ENCODE measurements around the gene SLC26A9. TPM values are rescaled to one million over a fixed set of nuclear protein-coding genes. Genes with fewer than 3 reads are reported as not detected.

The SLC26A9 gene
- total and polyA plus RNA-seq, 2 of the 4 experiments (the other 2 are of a cell fraction): not detected

DNA sequence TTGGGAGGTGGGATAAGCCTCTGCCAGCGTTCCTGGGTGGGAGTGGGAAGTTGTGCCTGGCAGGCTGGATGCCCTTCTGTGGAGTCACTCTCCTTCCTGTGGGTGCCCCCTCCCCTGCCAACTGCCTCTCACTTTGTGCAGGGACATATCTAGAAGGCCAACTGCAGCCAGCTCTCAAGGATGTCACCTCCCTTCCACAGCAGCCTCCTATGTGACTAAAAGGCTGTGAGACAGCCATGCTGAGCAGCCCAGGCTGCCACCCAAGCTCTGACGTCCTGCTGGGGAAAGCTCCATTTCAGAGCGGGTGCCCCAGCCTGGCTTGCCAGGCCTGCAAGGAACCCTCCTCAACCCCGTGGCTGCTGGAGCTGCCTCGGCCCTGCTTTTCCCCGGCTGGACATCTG lies 19.6 kb upstream of the SLC26A9 start:
- Histone ChIP-seq H3K4me3 (ENCODE audit: insufficient read depth, low read depth, low read length) (no peak overlapping the region), H3K79me1 (ENCODE audit: low read depth in 1 of 2, low read length in 2 of 2) (no peaks in the 10 kb centered on the region), H4K20me1 (ENCODE audit: insufficient read depth, low read length) (no peaks in the 10 kb centered on the region), H3K23ac (ENCODE audit: low read depth, low read length) (no peak overlapping the region), H2BK20ac (ENCODE audit: low read depth, low read length) (no peak overlapping the region), H3K27me3 (ENCODE audit: control insufficient read depth, insufficient read depth, low read length) (peaks cover 46% of the 10 kb centered on the region), H2BK120ac (ENCODE audit: low read depth, low read length) (no peak overlapping the region), H2BK15ac (ENCODE audit: low read depth, low read length) (no peak overlapping the region), H3K18ac (ENCODE audit: low read depth, low read length) (no peak overlapping the region), H2AFZ (replicated peaks; ENCODE audit: low read length, poor library complexity) (no peak overlapping the region), H2AK5ac (ENCODE audit: low read depth, low read length) (no peak overlapping the region), H4K91ac (ENCODE audit: insufficient read depth, low read depth, low read length) (no peak overlapping the region), H4K5ac (ENCODE audit: low read depth, low read length) (no peak overlapping the region), H3K9me3 (ENCODE audit: control insufficient read depth, insufficient read depth, low read length) (no peaks in the 10 kb centered on the region), H3K4me1 (ENCODE audit: control insufficient read depth, insufficient read depth, low read length) (no peaks in the 10 kb centered on the region), H3K36me3 (ENCODE audit: control insufficient read depth, insufficient read depth, low read length) (no peaks in the 10 kb centered on the region), H3K4ac (ENCODE audit: low read depth, low read length) (no peak overlapping the region), H2BK5ac (ENCODE audit: low read depth, low read length, poor library complexity, severe bottlenecking) (no peak overlapping the region), H4K8ac (ENCODE audit: low read depth in 2 of 2, low read length in 2 of 2) (no peak overlapping the region), H3K9ac (ENCODE audit: low read depth, low read length) (no peak overlapping the region), H3K56ac (ENCODE audit: extremely low read depth, insufficient read depth, low read length) (no peak overlapping the region), H2AK9ac (replicated peaks; ENCODE audit: low read depth, low read length, poor library complexity) (no peak overlapping the region), H3K14ac (replicated peaks; ENCODE audit: low read depth, low read length) (no peak overlapping the region), H3K4me2 (ENCODE audit: low read depth, low read length) (no peak overlapping the region), H3K27ac (ENCODE audit: insufficient read depth, low read length) (no peak overlapping the region), H3K9me1 (ENCODE audit: insufficient read depth, low read length) (no peaks in the 10 kb centered on the region; the same call in 1 of the 2 replicates)
- BruUV-seq (replicated peaks): no TSS peak
- no peak for DNase-seq
- intact Hi-C loops (cut with micrococcal nuclease): no loop called here
- ChIA-PET CTCF (no interaction called here), POLR2A (ENCODE audit: unreplicated experiment) (no interaction called here)
- TF ChIP-seq, protein P1, sequence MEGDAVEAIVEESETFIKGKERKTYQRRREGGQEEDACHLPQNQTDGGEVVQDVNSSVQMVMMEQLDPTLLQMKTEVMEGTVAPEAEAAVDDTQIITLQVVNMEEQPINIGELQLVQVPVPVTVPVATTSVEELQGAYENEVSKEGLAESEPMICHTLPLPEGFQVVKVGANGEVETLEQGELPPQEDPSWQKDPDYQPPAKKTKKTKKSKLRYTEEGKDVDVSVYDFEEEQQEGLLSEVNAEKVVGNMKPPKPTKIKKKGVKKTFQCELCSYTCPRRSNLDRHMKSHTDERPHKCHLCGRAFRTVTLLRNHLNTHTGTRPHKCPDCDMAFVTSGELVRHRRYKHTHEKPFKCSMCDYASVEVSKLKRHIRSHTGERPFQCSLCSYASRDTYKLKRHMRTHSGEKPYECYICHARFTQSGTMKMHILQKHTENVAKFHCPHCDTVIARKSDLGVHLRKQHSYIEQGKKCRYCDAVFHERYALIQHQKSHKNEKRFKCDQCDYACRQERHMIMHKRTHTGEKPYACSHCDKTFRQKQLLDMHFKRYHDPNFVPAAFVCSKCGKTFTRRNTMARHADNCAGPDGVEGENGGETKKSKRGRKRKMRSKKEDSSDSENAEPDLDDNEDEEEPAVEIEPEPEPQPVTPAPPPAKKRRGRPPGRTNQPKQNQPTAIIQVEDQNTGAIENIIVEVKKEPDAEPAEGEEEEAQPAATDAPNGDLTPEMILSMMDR (conservative IDR thresholded peaks at IDR 0.05; ENCODE audit: low read depth, low read length): no peak
- no peak for TF ChIP-seq MAFK (IDR thresholded peaks at IDR 0.05; ENCODE audit: low read depth, low read length)
- no peak for TF ChIP-seq FOS (IDR thresholded peaks at IDR 0.05; ENCODE audit: low read depth, low read length)
- TF ChIP-seq RCOR1 (IDR thresholded peaks at IDR 0.05; ENCODE audit: insufficient replicate concordance, low read length): no peak
- TF ChIP-seq, protein P2, sequence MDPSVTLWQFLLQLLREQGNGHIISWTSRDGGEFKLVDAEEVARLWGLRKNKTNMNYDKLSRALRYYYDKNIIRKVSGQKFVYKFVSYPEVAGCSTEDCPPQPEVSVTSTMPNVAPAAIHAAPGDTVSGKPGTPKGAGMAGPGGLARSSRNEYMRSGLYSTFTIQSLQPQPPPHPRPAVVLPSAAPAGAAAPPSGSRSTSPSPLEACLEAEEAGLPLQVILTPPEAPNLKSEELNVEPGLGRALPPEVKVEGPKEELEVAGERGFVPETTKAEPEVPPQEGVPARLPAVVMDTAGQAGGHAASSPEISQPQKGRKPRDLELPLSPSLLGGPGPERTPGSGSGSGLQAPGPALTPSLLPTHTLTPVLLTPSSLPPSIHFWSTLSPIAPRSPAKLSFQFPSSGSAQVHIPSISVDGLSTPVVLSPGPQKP (IDR thresholded peaks at IDR 0.05; ENCODE audit: borderline replicate concordance, low read depth, low read length): no peak
- TF ChIP-seq SMC3 (IDR thresholded peaks at IDR 0.05; ENCODE audit: low read depth, low read length): no peak
- no peak for TF ChIP-seq RFX5 (IDR thresholded peaks at IDR 0.05; ENCODE audit: low read depth, low read length)
- dilution Hi-C loops (cut with HindIII; ENCODE audit: low sequenced_read_pairs, unreplicated experiment): no loop called here
- no peak for ATAC-seq (ENCODE audit: low read depth)
- in situ Hi-C loops (cut with MboI; ENCODE audit: low sequenced_read_pairs): no loop called here
- WGBS, 2 experiments (ENCODE audit: extremely low coverage in 2 of 2, insufficient read length in 1 of 2): 60% methylated on average over 1 of the region's 6 CpGs; no CpG with 5 or more reads in 1 of the 2 experiments
